ENCODE data around the gene ADORA1. TPM values are rescaled to one million over a fixed set of nuclear protein-coding genes. Genes with fewer than 3 reads are reported as not detected.

The ADORA1 gene
- total RNA-seq, 1 donor from 2014 or later: not detected

DNA sequence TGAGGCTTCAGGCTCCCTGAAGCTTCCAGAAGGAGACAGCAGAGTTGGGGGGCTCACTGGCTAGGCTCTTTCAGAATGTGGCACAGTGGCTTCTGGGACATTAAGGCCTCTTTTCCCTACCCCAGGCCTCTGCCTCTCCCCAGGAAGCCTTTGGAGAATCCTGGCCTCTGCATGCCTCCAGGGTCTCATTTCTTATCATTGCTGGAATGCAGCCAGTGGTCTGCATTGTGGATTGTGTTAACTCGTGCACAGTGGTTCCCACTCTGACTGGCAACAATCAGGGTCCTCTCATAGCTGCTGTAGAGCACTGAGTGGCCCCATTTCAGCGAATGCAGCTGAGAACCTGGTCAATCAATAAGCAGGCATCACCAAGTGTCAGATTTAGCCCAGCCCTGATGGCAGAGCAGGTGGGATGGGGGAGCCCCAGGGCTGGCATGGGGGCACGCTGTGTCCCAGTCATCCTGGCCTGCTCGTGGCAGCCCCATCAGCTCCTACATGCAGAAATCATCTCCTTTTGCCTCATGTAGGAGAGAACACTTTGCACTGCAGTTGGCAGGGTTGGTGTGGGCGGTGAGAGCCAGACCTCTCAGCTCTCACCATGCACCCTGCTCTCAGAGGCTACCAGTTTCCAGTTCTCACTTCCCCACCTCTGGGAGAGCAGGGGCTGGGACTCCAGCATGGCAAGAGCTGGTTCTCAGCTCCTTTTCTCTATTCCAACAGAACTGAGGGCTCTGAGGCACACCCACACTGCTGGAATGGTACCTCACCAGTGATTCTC is 13.4 kb downstream of the ADORA1 start:
- no peak for DNase-seq (ENCODE audit: low read depth, low spot score)

- DNase-seq (ENCODE audit: low read depth, low spot score): no peak
Measured at GRCh38 chr1:203142124-203142523, 14.6 kb downstream of the ADORA1 start.

DNA sequence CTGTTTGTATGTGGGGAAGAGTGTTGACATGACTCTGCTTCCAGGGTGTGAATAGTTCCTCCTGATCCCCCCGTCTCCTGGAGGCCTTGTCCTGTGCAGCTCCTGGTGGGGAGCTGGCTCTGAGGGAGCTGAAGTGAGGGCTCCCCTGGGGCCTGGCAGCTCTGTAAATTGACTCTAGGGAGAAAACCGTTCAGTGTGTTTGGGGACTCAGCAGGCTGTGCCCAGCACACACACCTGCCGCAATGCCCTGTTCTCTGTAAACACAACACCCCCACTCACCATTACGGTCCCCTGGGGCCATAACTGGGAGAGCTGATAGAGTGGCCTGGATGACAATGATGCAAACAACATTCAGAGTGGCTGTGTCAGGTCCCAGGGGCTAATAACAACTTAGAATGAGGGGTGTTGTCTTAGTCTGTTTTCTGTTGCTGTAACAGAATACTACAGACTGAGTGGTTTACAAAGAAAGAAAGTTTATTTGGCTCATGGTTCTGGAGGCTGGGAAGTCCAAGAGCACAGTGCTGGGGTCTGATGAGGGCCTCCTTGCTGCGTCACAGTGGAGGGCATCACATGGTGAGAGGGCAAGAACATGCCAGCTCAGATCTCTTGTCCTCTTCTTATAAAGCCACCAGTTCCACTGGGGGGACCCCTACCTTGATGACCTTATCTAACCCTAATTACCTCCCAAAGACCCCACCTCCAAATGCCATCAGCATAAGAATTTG is 15.3 kb downstream of the ADORA1 start:
- DNase-seq (ENCODE audit: low read depth, low spot score): no peak

DNA sequence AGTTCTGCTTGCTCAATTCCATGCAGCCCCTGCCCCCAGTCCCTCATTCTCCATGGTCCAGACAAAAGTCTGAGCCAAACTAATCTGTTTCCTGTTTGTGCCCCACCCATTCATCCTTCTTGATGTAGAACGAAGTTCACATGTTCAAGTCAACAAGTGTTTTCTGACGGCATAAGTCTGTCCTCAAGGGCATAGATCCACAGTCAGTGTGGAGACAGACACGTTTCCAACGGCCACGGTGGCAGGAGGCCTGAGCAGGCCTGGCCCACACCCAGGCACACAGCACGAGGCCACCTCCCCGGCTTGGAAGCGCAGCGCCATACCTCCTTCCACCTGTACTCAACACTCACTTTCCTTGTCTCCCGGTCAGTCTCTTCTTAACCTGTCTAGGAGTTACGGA is 16.1 kb downstream of the ADORA1 start:
- DNase-seq (ENCODE audit: low read depth, low spot score): no peak

- no peak for DNase-seq (ENCODE audit: low read depth, low spot score)
Measured at GRCh38 chr1:203144661-203145060, 17.1 kb downstream of the ADORA1 start.

DNA sequence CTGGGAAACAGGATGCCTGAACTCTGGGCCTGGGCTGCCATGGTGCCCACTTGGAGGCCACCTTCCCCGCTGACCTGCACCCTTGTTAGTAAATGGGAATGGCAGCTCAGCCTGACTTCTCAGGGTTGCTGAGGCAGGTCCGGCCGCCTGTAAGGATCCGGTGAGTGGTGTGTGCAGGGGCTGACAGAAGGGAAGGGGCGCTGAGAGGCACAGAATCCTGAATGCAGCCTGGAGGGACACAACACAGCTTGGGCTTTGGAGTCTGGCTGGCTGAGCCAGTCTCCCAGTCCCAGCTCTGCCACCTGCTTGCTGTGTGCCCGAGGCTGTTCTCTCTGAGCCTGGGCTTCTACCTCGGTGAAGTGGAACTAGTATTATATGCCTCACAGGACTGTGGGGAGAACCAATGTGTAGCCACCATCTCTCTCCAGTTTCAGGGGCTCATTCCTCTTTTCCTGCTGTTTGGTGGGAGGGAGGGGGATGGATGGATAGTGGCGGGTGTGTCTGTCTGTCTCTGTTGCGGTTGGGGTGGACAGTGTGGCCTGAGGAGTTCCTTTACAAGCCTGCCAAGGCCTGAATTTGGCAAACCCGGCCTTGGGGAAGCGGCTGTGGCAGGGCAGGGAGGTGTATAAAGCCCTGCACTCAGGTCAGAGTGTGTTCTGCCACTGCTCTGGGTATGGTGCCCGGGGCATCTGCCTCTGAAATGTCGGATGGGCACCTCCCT is 18.0 kb downstream of the ADORA1 start:
- no peak for DNase-seq (ENCODE audit: low read depth, low spot score)

GRCh38 chr1:203146042-203146369 is 18.5 kb downstream of the ADORA1 start:
- no peak for DNase-seq (ENCODE audit: low read depth, low spot score)

DNA sequence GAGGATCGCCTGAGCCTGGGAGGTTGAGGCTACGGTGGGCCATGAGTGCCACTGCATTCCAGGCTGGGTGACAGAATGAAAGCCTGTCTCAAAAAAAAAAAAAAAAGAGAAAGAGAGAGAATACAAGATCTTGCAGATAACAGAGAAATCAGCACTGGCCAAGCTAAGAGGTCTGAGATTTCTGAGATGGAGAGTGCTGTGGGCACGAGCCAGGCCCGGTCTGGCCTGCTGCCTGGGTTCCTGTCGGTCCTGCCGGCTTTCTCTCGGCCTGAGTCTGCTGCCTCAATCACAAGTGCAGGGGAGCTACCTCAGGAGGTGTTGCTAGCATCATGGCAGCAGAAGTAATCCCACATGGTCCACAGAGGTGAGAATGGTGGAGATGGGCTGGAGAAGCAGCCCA is 19.0 kb downstream of the ADORA1 start:
- no peak for DNase-seq (ENCODE audit: low read depth, low spot score)

DNA sequence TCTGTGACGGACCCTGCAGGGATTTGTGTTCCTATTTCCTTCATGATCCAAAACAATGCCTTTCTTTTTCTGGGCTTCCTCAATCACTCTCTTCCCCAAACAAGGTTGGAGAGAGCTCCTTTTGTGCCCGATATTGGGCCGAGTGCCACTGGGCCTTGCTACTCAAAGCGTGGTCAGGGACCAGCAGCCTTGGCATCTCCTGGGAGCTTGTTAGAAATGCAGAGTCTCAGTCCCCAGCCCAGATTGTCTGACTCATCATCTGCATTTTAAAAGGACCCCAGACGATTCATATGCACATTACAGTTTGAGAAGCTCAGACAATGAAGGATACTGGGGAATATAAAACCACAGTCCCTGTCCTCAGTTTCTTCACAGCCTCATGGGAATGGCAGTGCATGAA is 19.9 kb downstream of the ADORA1 start:
- DNase-seq (ENCODE audit: low read depth, low spot score): no peak

DNA sequence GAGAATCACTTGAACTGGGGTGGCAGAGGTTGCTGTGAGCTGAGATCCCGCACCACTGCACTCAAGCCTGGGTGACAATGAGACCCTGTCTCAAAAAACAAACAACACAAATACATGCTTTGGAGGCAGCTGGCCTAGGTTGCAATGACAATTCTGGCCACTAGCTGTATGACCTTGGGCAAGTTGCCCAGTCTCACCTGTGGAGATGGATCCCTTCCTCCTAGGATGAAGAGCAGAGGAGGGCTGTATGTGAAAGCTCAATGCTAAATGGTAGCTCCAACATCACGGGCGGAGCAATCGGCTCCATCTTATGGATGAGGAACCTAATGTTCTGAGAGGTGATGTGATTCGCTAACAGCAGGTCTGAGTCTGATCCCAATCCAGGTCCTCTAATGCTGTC is 20.6 kb downstream of the ADORA1 start:
- DNase-seq (ENCODE audit: low read depth, low spot score): no peak

GRCh38 chr1:203148579-203148978 is 21.1 kb downstream of the ADORA1 start:
- no peak for DNase-seq (ENCODE audit: low read depth, low spot score)

DNA sequence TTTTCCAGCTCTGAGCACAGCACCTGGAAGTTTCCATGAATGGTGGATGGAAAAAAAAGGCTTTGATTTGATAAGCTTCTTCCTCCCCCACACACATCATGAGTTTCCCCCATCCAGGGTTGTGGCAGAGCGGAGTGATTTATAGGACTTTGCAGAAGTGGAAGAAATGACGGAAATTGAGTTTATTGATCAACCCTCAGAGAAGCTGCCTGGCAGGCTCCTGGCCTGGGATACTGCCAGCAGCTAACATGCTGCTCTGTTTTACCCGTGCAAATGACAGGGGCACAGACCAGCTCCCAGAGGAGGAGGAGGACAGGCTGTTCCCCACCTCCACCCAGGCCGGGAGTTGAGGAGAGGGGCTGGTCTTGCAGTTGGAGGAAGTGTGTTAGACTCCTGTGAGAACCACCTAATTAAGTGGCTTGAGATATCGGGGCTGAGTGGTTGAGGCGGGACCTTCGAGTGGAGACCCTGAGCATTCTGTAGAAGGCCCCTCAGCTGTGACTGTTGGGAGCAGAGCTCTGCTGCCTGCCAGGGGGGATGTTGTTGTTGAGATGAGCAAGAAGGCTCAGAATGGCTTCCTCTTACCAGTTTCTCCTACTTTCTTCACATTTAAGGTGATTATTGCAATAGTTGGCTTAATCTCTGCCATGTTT is 21.8 kb downstream of the ADORA1 start:
- no peak for DNase-seq (ENCODE audit: low read depth, low spot score)

DNA sequence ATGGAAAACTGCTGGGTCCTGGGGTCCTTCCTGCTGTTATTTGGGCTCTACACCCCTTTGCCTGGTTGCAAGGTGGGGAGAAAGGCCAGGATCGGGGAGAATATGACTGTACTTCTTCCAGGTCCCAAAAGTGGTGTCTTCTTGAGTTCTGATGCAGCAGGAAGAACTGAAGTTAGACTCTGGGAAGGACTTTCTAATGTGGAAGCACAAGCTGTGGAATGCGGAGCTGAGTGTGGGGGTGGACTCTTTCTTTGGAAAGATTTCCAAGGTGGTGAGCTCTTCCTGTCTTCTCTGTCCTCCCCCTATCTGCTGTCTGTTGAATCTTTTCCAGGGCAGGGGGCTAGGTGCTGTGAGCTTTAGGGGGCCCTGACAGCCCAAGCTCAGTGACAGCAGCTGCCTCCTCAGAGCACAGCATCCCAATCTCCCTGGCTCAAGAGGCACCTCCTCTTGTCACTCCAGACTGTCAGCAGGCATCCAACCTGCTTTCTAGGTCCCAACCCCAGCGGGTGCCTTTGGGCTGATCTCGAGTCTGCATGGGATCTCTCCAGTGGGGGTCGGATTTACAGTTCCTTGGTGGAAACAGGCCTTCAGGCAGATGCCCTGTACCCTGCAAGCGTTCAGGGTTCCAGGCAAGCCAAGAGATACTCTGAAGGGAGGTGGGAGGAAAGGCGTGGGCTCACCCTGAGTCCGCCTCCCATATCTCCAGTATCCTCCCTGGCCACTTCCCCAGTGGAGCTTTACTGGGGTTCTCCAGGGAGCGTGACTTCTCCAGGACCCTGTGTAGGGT is 23.2 kb downstream of the ADORA1 start:
- no peak for DNase-seq (ENCODE audit: low read depth, low spot score)

DNA sequence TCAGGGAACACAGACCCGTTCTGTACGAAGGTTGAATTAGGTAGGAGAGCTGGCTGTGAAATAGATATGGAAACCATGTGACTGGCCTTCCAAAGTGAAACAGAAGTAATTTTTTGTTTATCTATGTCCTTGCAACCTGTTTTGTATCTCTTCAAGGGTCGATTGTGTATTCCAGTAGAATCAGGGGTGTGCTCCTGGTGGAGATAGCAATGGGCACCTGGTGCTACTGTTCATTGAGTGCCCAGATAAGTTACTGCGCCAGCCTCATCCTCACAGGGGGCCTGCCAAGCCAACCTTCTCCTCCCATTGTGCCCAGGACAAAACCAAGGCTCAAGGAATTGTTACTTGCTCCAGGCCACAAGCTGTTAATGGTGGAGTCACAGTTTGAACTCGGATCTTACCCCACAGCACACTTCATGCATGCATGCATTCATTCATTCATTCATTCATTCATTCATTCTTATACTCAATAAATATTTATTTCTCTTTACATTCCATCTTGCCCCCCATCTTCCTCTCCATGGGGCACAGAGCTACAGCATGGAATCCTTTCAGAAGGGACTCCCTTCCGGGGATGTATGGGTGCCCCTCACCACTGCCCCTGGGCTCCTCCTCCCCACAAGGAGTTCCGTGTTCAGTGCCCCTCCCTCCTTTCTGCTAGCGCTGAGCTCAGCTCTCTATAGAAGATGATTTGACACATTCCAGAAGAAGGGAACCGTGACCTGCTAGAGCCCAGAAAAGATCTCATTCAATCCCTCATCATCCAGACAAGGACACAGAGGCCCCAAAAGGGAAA is 24.0 kb downstream of the ADORA1 start:
- no peak for DNase-seq (ENCODE audit: low read depth, low spot score)

- DNase-seq (ENCODE audit: low read depth, low spot score): no peak
Measured at GRCh38 chr1:203152158-203153034, 24.9 kb downstream of the ADORA1 start.

DNA sequence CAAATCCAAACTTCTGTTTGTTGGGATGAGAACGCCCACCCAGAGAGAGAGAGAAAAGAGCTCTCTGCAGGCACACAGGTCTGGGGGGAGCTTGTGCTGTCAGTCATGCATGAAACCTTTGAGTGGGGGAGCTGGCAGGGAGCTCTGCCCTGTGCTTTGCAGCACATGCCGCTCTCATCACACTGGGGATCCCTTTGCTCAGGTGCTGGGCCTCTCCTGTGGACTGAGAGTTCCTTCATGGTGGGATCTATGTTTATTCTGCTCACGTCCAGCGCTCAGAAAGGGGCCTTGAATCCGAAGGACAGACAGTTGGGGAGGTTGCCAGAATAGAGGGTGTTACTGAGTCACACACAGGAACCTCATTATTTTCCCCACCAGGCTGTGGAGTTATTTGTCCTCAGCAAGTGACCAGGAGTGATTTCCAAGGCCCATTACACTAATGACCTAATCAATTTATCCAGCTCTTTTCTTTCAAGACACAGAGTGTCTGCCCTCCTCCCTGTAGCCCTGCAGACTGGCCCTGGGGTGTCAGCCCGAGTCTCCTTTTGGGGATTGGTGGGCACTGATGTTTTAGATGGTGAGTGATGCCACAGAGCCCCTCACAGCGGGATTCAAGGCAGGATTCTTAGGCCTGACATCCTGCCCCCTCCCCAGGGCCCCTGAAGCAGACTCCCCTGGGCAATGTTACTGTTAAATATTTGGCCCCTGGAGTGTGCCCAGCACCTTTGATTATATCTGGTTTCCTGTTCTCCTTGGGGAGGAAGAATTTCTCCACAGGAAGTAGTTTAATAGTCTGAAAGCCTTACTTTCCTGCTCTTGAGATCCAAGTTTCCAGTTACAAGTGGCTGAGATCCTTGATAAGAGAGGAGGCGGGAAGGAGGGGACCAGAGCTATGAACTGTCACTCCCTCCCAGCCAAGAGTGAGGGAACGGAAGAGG is 25.8 kb downstream of the ADORA1 start:
- DNase-seq (ENCODE audit: low read depth, low spot score): no peak

DNA sequence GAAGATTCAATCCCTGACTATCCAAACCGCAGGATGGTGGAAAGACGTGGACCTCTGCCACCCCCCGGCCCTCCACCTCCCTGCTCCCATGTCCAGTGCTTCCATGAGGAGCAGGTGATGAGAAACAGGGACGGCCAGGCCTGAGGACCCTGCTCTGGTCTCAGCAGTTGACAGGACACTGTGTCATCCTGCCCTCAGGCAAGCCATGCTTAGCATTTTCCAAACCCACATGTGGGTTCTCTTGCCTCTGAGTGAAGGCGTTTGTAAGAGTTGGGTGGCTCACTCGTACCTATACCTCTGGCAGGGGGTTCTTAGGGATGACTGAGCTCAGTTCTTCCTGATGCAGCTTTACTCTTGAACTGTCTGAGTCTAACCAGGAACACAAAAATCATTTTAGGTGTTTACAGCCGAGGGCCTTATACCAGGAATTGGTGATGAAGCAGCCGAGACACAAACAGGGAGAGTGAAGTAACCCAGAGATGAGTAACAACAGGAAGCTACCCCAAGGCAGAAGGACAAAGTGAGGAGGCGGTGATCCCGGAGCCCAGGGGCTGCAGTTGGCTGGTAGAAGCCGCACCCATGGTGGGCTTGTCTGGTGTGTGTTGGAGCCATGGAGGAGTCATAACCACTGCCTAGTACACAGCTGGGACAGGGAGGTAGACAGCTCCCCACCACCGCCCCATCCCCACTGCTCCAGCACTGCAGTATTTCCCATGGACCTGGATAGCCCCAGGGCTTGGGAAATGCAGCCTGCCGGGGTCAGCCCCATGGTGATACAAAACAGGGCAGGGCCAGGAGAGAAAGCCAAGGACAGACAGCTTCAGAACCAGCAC is 26.7 kb downstream of the ADORA1 start:
- no peak for DNase-seq (ENCODE audit: low read depth, low spot score)

Measured in pulmonary artery endothelial cell (primary cell).